GM12878 (cell line): Measurements from ENCODE around the gene RBKS. TPM values are rescaled to one million over a fixed set of nuclear protein-coding genes. Genes with fewer than 3 reads are reported as not detected.

Experiments used
- ATAC-seq: fragments of 200-7000 bp; cut with Tn5 transposase; 3 replicates; pipeline ENCODE4 v1.9.1; 2020; ENCODE audit warnings: mild to moderate bottlenecking, moderate library complexity
- BruUV-seq: library from RNA; stranded (reverse); fragments of 400-500 nt; replicated peaks from 2 replicates; lab custom pipeline; 2021; lab: Mats Ljungman, UMichigan
- CTCF ChIA-PET: fragments of 300-600 bp; sonication (Branson Sonifier 250); formaldehyde crosslinking; extraction: SDS; loops from one replicate; lab custom pipeline; 2021; ENCODE audit warnings: inconsistent platforms; lab: Yijun Ruan, JAX
- POLR2A ChIA-PET: fragments of 350-600 bp; formaldehyde crosslinking; extraction: SDS; loops from one replicate; lab custom pipeline; 2021; ENCODE audit warnings: inconsistent platforms; lab: Charles Lee
- RAD21 ChIA-PET: fragments of 300-600 bp; sonication (Branson Sonifier 250); formaldehyde crosslinking; loops from one replicate; lab custom pipeline; 2023; ENCODE audit warnings: antibody characterized with exemption; ENCODE audit not compliant: unreplicated experiment; lab: Charles Lee
- SMC1A ChIA-PET: fragments of 300-600 bp; sonication (Branson Sonifier 250); formaldehyde crosslinking; loops from one replicate; lab custom pipeline; 2023; ENCODE audit not compliant: unreplicated experiment, uncharacterized antibody; lab: Charles Lee
- DNase-seq: peaks from one replicate; pipeline ENCODE4 v3.0.0-alpha.2; 2011; ENCODE audit warnings: low read depth, low spot score
- FAIRE-seq: peaks from 3 replicates; lab custom pipeline; 2011; peaks lifted over from hg19 to GRCh38; lab: Jason Lieb, UNC
- H2AFZ ChIP-seq: 2 replicates; pipeline ENCODE4 v1.6.0; 2011; ENCODE audit warnings: low read depth, low read length, control low read depth; ENCODE audit not compliant: control insufficient read depth
- H3K27ac ChIP-seq: 2 replicates; pipeline ENCODE4 v1.5.1; 2011; ENCODE audit warnings: control low read depth; ENCODE audit not compliant: control insufficient read depth, insufficient read depth
- H3K27me3 ChIP-seq, 2 experiments: replicated peaks in 1 of 2; 2 replicates each; pipeline versions ENCODE4 v1.6.0 to v1.6.1; 2011; ENCODE audit warnings: low read length in 1 of 2; ENCODE audit not compliant: control insufficient read depth in 2 of 2, insufficient read depth in 2 of 2
- H3K36me3 ChIP-seq, 2 experiments: 2 replicates each; pipeline ENCODE4 v1.5.1; 2011; ENCODE audit warnings: low read length in 1 of 2; ENCODE audit not compliant: control insufficient read depth in 2 of 2, insufficient read depth in 2 of 2
- H3K4me1 ChIP-seq: 2 replicates; pipeline ENCODE4 v1.6.1; 2011; ENCODE audit warnings: mild to moderate bottlenecking, low read length, moderate library complexity, mixed read lengths; ENCODE audit not compliant: control insufficient read depth, insufficient read depth
- H3K4me2 ChIP-seq: 2 replicates; pipeline ENCODE4 v1.6.0; 2011; ENCODE audit warnings: control low read depth; ENCODE audit not compliant: control insufficient read depth, insufficient read depth
- H3K4me3 ChIP-seq: fragments of 200-600 bp; sonication (generic); 2 replicates; pipeline ENCODE4 v1.5.1; 2016
- H3K79me2 ChIP-seq: 2 replicates; pipeline ENCODE4 v1.6.0; 2011; ENCODE audit warnings: low read length; ENCODE audit not compliant: control insufficient read depth, insufficient read depth
- H3K9ac ChIP-seq: 2 replicates; pipeline ENCODE4 v1.8.0; 2011; ENCODE audit warnings: low read length, control low read depth, mixed read lengths; ENCODE audit not compliant: control insufficient read depth, insufficient read depth
- H3K9me3 ChIP-seq: replicated peaks from 3 replicates; pipeline ENCODE4 v1.5.1; 2011; ENCODE audit warnings: mild to moderate bottlenecking, low read length; ENCODE audit not compliant: control insufficient read depth, insufficient read depth
- H4K20me1 ChIP-seq: 2 replicates; pipeline ENCODE4 v1.6.0; 2011; ENCODE audit not compliant: control insufficient read depth, insufficient read depth
- BMI1 ChIP-seq: fragments of 450-650 bp; IDR thresholded peaks from 2 replicates; pipeline ENCODE4 v1.6.1; 2016; ENCODE audit warnings: mild to moderate bottlenecking, moderate library complexity, borderline replicate concordance
- CHD2 ChIP-seq: IDR thresholded peaks from 2 replicates; pipeline ENCODE4 v1.6.1; 2011; ENCODE audit warnings: low read depth, low read length, improper control_type of control experiment, borderline replicate concordance
- EP300 ChIP-seq, 2 experiments: fragments of 150-350 bp in 1 of 2; IDR thresholded peaks; 2 replicates each; pipeline ENCODE4 v1.6.1; 2011 to 2012; ENCODE audit warnings: low read depth in 2 of 2, low read length in 2 of 2, borderline replicate concordance in 1 of 2, improper control_type of control experiment in 1 of 2, inconsistent platforms in 1 of 2; ENCODE audit not compliant: control insufficient read depth in 1 of 2
- FOS ChIP-seq: IDR thresholded peaks from 3 replicates; pipeline ENCODE4 v1.6.1; 2011; ENCODE audit warnings: borderline replicate concordance; ENCODE audit not compliant: insufficient read length; ENCODE audit errors: extremely low read depth
- LARP7 ChIP-seq: fragments of 450-650 bp; IDR thresholded peaks from 2 replicates; pipeline ENCODE4 v1.6.1; 2017; ENCODE audit warnings: mild to moderate bottlenecking
- PML ChIP-seq: IDR thresholded peaks from 2 replicates; pipeline ENCODE4 v1.6.1; 2012; ENCODE audit warnings: low read length, inconsistent platforms
- POLR2A ChIP-seq: IDR thresholded peaks from 2 replicates; pipeline ENCODE4 v1.6.1; 2011; ENCODE audit warnings: low read depth, mild to moderate bottlenecking, low read length
- POU2F2 ChIP-seq: IDR thresholded peaks from 3 replicates; pipeline ENCODE4 v1.6.1; 2011; ENCODE audit warnings: low read depth, mild to moderate bottlenecking, low read length, borderline replicate concordance
- RELA ChIP-seq: fragments of 450-650 bp; IDR thresholded peaks from 2 replicates; pipeline ENCODE4 v1.8.0; 2014; ENCODE audit warnings: borderline replicate concordance; ENCODE audit not compliant: partially characterized antibody
- SMARCA5 ChIP-seq: fragments of 450-650 bp; IDR thresholded peaks from 2 replicates; pipeline ENCODE4 v1.6.1; 2017; ENCODE audit warnings: mild to moderate bottlenecking
- SPI1 ChIP-seq: IDR thresholded peaks from 2 replicates; pipeline ENCODE4 v1.6.1; 2011; ENCODE audit warnings: low read depth, mild to moderate bottlenecking, low read length, moderate library complexity, borderline replicate concordance; ENCODE audit not compliant: insufficient read depth
- SREBF2 ChIP-seq: IDR thresholded peaks from 2 replicates; pipeline ENCODE4 v1.6.1; 2012; ENCODE audit warnings: mild to moderate bottlenecking, low read length
- SRF ChIP-seq, 2 experiments: IDR thresholded peaks; 2 replicates each; pipeline ENCODE4 v1.6.1; 2011; ENCODE audit warnings: low read depth in 2 of 2, low read length in 2 of 2, mild to moderate bottlenecking in 1 of 2, moderate library complexity in 1 of 2
- ZNF384 ChIP-seq: IDR thresholded peaks from 2 replicates; pipeline ENCODE4 v1.6.1; 2012; ENCODE audit warnings: low read depth, mild to moderate bottlenecking, low read length, improper control_type of control experiment, borderline replicate concordance
- ZSCAN29 ChIP-seq: fragments of 450-650 bp; IDR thresholded peaks from 2 replicates; pipeline ENCODE4 v1.6.1; 2017; ENCODE audit warnings: mild to moderate bottlenecking, moderate library complexity
- WGBS: methylation state at CpG from one replicate; pipeline ENCODE4 v1.1.6; 2016; ENCODE audit warnings: low lambda C conversion rate; ENCODE audit not compliant: insufficient replicate concordance, insufficient coverage; ENCODE audit errors: missing lambda C conversion rate; 5-methylcytosine and 5-hydroxymethylcytosine counted together
- in situ Hi-C: fragments of 300-500 bp; cut with MboI; formaldehyde crosslinking; loops from 9 replicates; pipeline ENCODE4 v1.14.3; 2018; ENCODE audit warnings: mixed read lengths
- intact Hi-C: fragments of 100-400 bp; cut with micrococcal nuclease; formaldehyde crosslinking; loops from one replicate; pipeline ENCODE4 v1.14.2; 2022; ENCODE audit not compliant: unreplicated experiment
- polyA plus RNA-seq, 11 experiments: library from polyadenylated mRNA; depleted of rRNA in 4 of 11; unstranded in 6 of 11; stranded (reverse) in 5 of 11; fragments of >200 nt; fragmentation: Nextera tagmentation in 4 of 11; fragmentation: Illumina TruSeq in 1 of 11; extraction: Ambion mirVana in 4 of 11; extraction: Trizol in 1 of 11; gene quantifications; 1 replicate in 1 of 11; 2 replicates in 10 of 11; pipeline versions ENCODE4 v1.2.1 to v1.2.3, GENCODE V29; 2011 to 2016; ENCODE audit warnings: inconsistent platforms in 2 of 11, missing spikeins in 2 of 11, low read depth in 1 of 11
- total RNA-seq, 4 experiments: library from RNA; depleted of rRNA in 3 of 4; stranded (reverse); fragments of >200 nt in 3 of 4; fragmentation: Illumina TruSeq in 1 of 4; extraction: Trizol in 1 of 4; gene quantifications; 2 replicates each; pipeline versions ENCODE4 v1.2.1 to v1.2.3, GENCODE V29; 2013 to 2021
- TF ChIP-seq, protein P1 (sequence below): fragments of 450-650 bp; formaldehyde crosslinking; IDR thresholded peaks from 2 replicates; pipeline ENCODE4 v1.4.0; 2020; ENCODE audit warnings: mild to moderate bottlenecking, moderate library complexity
- TF ChIP-seq, protein P2 (sequence below): IDR thresholded peaks from 2 replicates; pipeline ENCODE4 v1.6.1; 2011; ENCODE audit warnings: low read depth, mild to moderate bottlenecking, low read length, moderate library complexity, borderline replicate concordance; ENCODE audit errors: extremely low read depth
- TF ChIP-seq, protein P3 (sequence below): fragments of 450-650 bp; IDR thresholded peaks from 2 replicates; pipeline ENCODE4 v1.6.1; 2016; ENCODE audit warnings: mild to moderate bottlenecking
- TF ChIP-seq, protein P4 (sequence below): IDR thresholded peaks from 2 replicates; pipeline ENCODE4 v1.6.1; 2012; ENCODE audit warnings: low read depth, low read length, improper control_type of control experiment

Gene RBKS
- total and polyA plus RNA-seq, 10 of the 15 experiments (the other 5 are each of a cell fraction or from before 2014, with no cell fraction given) = 0.39 to 1.8 (median 1.0) TPM

DNA sequence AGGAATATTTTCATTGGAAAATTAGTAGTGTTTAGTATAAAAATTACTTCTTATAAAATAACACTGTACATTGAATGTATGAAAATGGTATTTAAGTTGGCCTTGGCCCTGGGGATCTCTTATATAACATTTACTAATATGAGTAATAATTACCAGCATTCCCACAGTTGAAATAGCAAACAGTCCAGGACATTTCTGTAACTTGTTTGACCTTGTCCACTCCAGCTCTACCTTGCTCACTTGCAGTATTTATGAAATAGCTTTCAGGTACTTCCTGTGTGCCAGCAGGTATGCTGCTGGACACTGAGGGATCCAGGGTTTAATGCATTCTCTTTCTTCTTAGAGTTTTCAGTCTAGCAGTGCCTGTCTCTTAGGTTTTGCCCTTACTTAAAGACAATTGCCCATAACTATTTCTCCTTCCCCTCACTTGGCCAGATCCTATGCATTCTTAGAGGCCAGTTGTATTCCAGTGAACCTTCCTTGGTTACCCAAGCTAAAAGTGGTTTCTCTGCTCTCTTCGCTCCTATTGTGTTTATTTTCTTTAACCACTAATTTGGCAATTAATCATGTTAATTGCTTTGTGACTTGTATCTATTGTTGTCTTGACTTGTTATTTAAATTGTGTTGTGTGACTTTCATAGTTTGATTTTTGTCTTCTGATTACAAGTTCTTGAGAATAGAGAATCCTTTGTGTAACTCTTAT is 26.3 kb upstream of the RBKS start:
- intact Hi-C loops (no loop called here), in situ Hi-C loops (no loop called here)
- H3K4me1 ChIP-seq = no peaks in the 10 kb centered on the region
- WGBS = 94% methylated on average over 1 of the region's 1 CpG
- no peaks in the 10 kb centered on the region for H3K27me3 ChIP-seq
- no peak overlapping the region for H3K9ac ChIP-seq
- no peaks in the 10 kb centered on the region for H3K79me2 ChIP-seq
- BruUV-seq = no TSS peak
- H2AFZ ChIP-seq = no peak overlapping the region
- no peak for ATAC-seq
- no peak overlapping the region for H3K4me3 ChIP-seq
- H3K27ac ChIP-seq = no peak overlapping the region
- TF ChIP-seq POU2F2 = no peak
- TF ChIP-seq, protein P1, sequence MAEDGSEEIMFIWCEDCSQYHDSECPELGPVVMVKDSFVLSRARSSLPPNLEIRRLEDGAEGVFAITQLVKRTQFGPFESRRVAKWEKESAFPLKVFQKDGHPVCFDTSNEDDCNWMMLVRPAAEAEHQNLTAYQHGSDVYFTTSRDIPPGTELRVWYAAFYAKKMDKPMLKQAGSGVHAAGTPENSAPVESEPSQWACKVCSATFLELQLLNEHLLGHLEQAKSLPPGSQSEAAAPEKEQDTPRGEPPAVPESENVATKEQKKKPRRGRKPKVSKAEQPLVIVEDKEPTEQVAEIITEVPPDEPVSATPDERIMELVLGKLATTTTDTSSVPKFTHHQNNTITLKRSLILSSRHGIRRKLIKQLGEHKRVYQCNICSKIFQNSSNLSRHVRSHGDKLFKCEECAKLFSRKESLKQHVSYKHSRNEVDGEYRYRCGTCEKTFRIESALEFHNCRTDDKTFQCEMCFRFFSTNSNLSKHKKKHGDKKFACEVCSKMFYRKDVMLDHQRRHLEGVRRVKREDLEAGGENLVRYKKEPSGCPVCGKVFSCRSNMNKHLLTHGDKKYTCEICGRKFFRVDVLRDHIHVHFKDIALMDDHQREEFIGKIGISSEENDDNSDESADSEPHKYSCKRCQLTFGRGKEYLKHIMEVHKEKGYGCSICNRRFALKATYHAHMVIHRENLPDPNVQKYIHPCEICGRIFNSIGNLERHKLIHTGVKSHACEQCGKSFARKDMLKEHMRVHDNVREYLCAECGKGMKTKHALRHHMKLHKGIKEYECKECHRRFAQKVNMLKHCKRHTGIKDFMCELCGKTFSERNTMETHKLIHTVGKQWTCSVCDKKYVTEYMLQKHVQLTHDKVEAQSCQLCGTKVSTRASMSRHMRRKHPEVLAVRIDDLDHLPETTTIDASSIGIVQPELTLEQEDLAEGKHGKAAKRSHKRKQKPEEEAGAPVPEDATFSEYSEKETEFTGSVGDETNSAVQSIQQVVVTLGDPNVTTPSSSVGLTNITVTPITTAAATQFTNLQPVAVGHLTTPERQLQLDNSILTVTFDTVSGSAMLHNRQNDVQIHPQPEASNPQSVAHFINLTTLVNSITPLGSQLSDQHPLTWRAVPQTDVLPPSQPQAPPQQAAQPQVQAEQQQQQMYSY (CRISPR knock-in tag) = no peak
- TF ChIP-seq PML = no peak
- TF ChIP-seq CHD2 = no peak
- TF ChIP-seq SRF (IDR thresholded peaks at IDR 0.05; ENCODE audit: low read depth in 2 of 2, low read length in 2 of 2) = no peak
- no peak for TF ChIP-seq FOS
- TF ChIP-seq ZSCAN29 = no peak
- TF ChIP-seq LARP7 = no peak
- no peak for TF ChIP-seq RELA
- no peak for TF ChIP-seq SREBF2
- no peak for TF ChIP-seq BMI1
- TF ChIP-seq SMARCA5 = no peak
- TF ChIP-seq, protein P2, sequence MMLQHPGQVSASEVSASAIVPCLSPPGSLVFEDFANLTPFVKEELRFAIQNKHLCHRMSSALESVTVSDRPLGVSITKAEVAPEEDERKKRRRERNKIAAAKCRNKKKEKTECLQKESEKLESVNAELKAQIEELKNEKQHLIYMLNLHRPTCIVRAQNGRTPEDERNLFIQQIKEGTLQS = no peak
- no peak for TF ChIP-seq SPI1
- TF ChIP-seq, protein P3, sequence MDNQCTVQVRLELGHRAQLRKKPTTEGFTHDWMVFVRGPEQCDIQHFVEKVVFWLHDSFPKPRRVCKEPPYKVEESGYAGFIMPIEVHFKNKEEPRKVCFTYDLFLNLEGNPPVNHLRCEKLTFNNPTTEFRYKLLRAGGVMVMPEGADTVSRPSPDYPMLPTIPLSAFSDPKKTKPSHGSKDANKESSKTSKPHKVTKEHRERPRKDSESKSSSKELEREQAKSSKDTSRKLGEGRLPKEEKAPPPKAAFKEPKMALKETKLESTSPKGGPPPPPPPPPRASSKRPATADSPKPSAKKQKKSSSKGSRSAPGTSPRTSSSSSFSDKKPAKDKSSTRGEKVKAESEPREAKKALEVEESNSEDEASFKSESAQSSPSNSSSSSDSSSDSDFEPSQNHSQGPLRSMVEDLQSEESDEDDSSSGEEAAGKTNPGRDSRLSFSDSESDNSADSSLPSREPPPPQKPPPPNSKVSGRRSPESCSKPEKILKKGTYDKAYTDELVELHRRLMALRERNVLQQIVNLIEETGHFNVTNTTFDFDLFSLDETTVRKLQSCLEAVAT = no peak
- TF ChIP-seq ZNF384 = no peak
- TF ChIP-seq EP300 (IDR thresholded peaks at IDR 0.05; ENCODE audit: borderline replicate concordance in 1 of 2, control insufficient read depth in 1 of 2, low read depth in 2 of 2, low read length in 2 of 2) = no peak
- TF ChIP-seq POLR2A = no peak
- TF ChIP-seq, protein P4, sequence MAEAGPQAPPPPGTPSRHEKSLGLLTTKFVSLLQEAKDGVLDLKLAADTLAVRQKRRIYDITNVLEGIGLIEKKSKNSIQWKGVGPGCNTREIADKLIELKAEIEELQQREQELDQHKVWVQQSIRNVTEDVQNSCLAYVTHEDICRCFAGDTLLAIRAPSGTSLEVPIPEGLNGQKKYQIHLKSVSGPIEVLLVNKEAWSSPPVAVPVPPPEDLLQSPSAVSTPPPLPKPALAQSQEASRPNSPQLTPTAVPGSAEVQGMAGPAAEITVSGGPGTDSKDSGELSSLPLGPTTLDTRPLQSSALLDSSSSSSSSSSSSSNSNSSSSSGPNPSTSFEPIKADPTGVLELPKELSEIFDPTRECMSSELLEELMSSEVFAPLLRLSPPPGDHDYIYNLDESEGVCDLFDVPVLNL = no peak
- ChIA-PET SMC1A (no interaction called here), RAD21 (no interaction called here), CTCF (no interaction called here), POLR2A (interaction anchor here (0.7 kb wide), 1 partner anchor 400 kb away, joined by 7 read pairs; no protein-coding TSS in a partner anchor)
- FAIRE-seq = no peak
- no peaks in the 10 kb centered on the region for H3K36me3 ChIP-seq
- H3K4me2 ChIP-seq = no peak overlapping the region
- H3K9me3 ChIP-seq = no peaks in the 10 kb centered on the region
- H4K20me1 ChIP-seq = no peaks in the 10 kb centered on the region
- DNase-seq = no peak
